ENCODE results near the gene S1PR1. TPM values are rescaled to one million over a fixed set of nuclear protein-coding genes. Genes with fewer than 3 reads are reported as not detected.

Gene S1PR1
- total and polyA plus RNA-seq, 2 experiments from 2014 or later, result 9.3 TPM

DNA sequence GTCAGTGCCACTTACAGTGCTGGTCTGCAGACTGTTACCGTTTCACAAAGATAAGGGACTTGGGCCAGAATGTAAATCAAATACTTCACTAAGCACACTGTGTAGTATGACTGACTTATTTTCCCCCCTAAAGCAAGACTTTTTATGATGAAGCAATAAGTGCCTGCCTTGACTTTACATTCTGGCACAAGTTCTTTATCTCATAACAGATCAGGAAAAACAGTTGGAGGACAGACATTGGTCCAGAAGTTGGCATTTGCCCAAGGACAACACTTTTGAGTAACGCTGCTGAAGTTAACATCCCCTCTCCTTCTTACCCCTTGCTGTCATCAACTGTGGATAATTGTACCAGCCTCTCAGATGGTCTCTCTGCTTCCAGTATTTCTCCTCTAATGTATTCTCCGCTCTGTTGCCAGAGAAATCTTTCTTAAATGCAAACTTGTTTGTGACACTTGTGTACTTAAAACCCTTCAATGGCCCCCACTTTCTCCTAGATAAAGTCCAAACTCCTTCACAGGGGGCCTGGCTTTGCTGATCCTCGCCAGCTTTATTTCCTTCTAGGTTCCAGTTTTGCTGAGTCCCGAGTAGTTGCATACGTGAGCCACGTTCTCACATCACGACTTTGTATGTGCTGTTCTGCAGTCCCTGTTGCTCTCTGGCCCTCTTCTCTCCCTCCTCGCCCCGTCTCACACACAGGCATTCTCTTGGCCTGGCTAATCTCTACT is 45.7 kb downstream of the S1PR1 start:
- TF ChIP-seq EZH2 (IDR thresholded peaks at IDR 0.05; ENCODE audit: borderline replicate concordance) (no peak), EZH2phosphoT487 (IDR thresholded peaks at IDR 0.05; ENCODE audit: low read depth, severe bottlenecking, unreplicated experiment) (no peak)
- TF ChIP-seq, protein P1, sequence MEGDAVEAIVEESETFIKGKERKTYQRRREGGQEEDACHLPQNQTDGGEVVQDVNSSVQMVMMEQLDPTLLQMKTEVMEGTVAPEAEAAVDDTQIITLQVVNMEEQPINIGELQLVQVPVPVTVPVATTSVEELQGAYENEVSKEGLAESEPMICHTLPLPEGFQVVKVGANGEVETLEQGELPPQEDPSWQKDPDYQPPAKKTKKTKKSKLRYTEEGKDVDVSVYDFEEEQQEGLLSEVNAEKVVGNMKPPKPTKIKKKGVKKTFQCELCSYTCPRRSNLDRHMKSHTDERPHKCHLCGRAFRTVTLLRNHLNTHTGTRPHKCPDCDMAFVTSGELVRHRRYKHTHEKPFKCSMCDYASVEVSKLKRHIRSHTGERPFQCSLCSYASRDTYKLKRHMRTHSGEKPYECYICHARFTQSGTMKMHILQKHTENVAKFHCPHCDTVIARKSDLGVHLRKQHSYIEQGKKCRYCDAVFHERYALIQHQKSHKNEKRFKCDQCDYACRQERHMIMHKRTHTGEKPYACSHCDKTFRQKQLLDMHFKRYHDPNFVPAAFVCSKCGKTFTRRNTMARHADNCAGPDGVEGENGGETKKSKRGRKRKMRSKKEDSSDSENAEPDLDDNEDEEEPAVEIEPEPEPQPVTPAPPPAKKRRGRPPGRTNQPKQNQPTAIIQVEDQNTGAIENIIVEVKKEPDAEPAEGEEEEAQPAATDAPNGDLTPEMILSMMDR (IDR thresholded peaks at IDR 0.05; ENCODE audit: poor library complexity), result no peak
- no peak overlapping the region for H3K27ac ChIP-seq
- no peak overlapping the region for H3K4me3 ChIP-seq
- no peaks in the 10 kb centered on the region for H3K36me3 ChIP-seq (replicated peaks; ENCODE audit: insufficient read depth, low read depth)
- WGBS (ENCODE audit: low lambda C conversion rate, missing lambda C conversion rate), result 66% methylated on average over 10 of the region's 10 CpGs
- no peaks in the 10 kb centered on the region for H3K79me2 ChIP-seq
- peak overlapping the region; percentile 23 for H3K4me2 ChIP-seq
- H3K9me3 ChIP-seq (ENCODE audit: low read depth), result no peaks in the 10 kb centered on the region
- DNase-seq (ENCODE audit: low spot score), result no peak
- H4K20me1 ChIP-seq (ENCODE audit: insufficient read depth, poor library complexity, severe bottlenecking), result no peaks in the 10 kb centered on the region
- H3K4me1 ChIP-seq (ENCODE audit: insufficient read depth), result peaks cover 19% of the 10 kb centered on the region
- H3K27me3 ChIP-seq, result no peaks in the 10 kb centered on the region
- no peak overlapping the region for H2AFZ ChIP-seq
- H3K9me2 ChIP-seq (replicated peaks; ENCODE audit: insufficient read depth), result no peaks in the 10 kb centered on the region

GRCh38 chr1:101283443-101283842 is 46.6 kb downstream of the S1PR1 start:
- Histone ChIP-seq H3K27me3 (no peaks in the 10 kb centered on the region), H3K4me3 (no peak overlapping the region), H4K20me1 (ENCODE audit: insufficient read depth, poor library complexity, severe bottlenecking) (no peaks in the 10 kb centered on the region), H3K4me1 (ENCODE audit: insufficient read depth) (peaks cover 19% of the 10 kb centered on the region), H3K9me2 (replicated peaks; ENCODE audit: insufficient read depth) (no peaks in the 10 kb centered on the region), H3K36me3 (replicated peaks; ENCODE audit: insufficient read depth, low read depth) (no peaks in the 10 kb centered on the region), H3K9me3 (ENCODE audit: low read depth) (no peaks in the 10 kb centered on the region), H3K79me2 (no peaks in the 10 kb centered on the region), H3K27ac (no peak overlapping the region), H3K4me2 (no peak overlapping the region), H2AFZ (no peak overlapping the region)
- no peak for DNase-seq (ENCODE audit: low spot score)
- WGBS (ENCODE audit: low lambda C conversion rate, missing lambda C conversion rate), result 36% methylated on average over 3 of the region's 3 CpGs
- TF ChIP-seq EZH2phosphoT487 (IDR thresholded peaks at IDR 0.05; ENCODE audit: low read depth, severe bottlenecking, unreplicated experiment), result no peak
- TF ChIP-seq EZH2 (IDR thresholded peaks at IDR 0.05; ENCODE audit: borderline replicate concordance), result no peak
- TF ChIP-seq, protein P1 (IDR thresholded peaks at IDR 0.05; ENCODE audit: poor library complexity), result no peak

GRCh38 chr1:101284021-101284420 is 47.2 kb downstream of the S1PR1 start:
- H3K4me2 ChIP-seq, result peak overlapping the region; percentile 11
- no peak for DNase-seq (ENCODE audit: low spot score)
- TF ChIP-seq, protein P1 (IDR thresholded peaks at IDR 0.05; ENCODE audit: poor library complexity), result no peak
- TF ChIP-seq EZH2phosphoT487 (IDR thresholded peaks at IDR 0.05; ENCODE audit: low read depth, severe bottlenecking, unreplicated experiment), result no peak
- no peak for TF ChIP-seq EZH2 (IDR thresholded peaks at IDR 0.05; ENCODE audit: borderline replicate concordance)

More at GRCh38 chr1:101284021-101284420, 47.2 kb downstream of the S1PR1 start:
- H3K27ac ChIP-seq, result no peak overlapping the region
- no peaks in the 10 kb centered on the region for H3K79me2 ChIP-seq
- H3K27me3 ChIP-seq, result no peaks in the 10 kb centered on the region
- no peak overlapping the region for H2AFZ ChIP-seq
- no peaks in the 10 kb centered on the region for H3K9me3 ChIP-seq (ENCODE audit: low read depth)
- H3K36me3 ChIP-seq (replicated peaks; ENCODE audit: insufficient read depth, low read depth), result no peaks in the 10 kb centered on the region
- H3K4me3 ChIP-seq, result no peak overlapping the region
- H4K20me1 ChIP-seq (ENCODE audit: insufficient read depth, poor library complexity, severe bottlenecking), result no peaks in the 10 kb centered on the region
- peaks cover 19% of the 10 kb centered on the region for H3K4me1 ChIP-seq (ENCODE audit: insufficient read depth)
- H3K9me2 ChIP-seq (replicated peaks; ENCODE audit: insufficient read depth), result no peaks in the 10 kb centered on the region
- WGBS (ENCODE audit: low lambda C conversion rate, missing lambda C conversion rate), result 52% methylated on average over 16 of the region's 16 CpGs

Data from hepatocyte (in vitro differentiated cells).